GM18861 (cell line): ENCODE data around the gene CLTA.
"Not testable (repeated sequence)": the region's sequence is repeated elsewhere in the genome, so short reads cannot be mapped to it uniquely, and the experiment has no call there.

Source experiments
- ATAC-seq: cut with Tn5 transposase; IDR thresholded peaks from one replicate; pipeline ENCODE4 v1.9.1; 2021; ENCODE audit not compliant: unreplicated experiment

The CLTA gene

DNA sequence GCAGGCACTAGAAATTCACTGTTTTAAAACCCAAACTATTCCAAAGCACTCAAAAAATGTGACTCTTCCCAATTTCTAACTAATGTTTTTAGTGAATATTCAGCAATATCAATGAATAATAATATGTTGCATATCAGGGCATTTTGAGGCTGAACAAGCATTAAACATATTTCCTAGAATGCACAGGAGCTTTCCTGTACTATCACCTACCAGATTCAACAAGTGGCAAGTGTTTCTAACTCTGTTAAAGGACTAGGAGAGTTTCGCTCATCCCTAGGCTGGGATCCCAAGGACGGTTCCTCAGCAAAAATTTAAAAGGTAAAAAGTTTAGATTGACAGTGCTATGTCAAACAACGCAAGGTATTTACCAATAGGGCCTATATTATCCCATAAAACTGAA lies 46.5 kb downstream of the CLTA start:
- ATAC-seq = no peak

- not testable (repeated sequence) for ATAC-seq
These were observed 48.5 kb downstream of the CLTA start for GRCh38 chr9:36239205-36239604.

DNA sequence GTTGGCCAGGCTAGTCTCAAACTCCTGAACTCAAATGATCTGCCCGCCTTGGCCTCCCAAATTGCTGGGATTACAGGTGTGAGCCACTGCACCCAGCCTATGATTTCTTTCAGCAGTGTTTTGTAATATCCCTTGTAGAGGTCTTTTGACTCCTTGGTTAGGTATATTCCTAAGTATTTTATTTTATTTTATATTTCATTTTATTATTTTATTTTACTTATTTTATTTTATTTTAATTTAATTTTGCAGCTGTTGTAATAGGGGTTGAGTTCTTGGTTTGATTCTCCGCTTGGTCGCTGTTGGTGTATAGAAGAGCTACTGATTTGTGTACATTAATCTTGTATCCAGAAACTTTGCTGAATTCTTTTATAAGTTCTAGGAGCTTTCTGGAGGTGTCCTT lies 49.0 kb downstream of the CLTA start:
- not testable (repeated sequence) for ATAC-seq

DNA sequence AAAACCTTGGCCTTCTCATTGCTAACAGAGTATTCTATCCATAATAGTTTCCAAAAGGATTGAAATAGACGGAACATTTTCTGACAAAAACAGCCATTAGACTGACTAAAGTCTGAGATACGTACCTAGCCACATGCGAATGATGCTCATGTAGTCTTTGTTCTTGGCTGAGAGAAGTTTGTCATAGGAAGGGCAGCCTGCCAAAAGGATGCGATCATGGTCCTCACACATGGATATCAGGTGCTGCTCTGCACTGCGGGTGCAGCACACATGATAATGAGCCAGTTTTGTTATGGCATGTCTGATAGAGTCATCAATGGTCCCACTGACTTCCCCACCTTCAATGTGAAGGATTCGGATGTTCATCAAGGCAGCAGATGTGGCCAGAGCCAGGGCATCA lies 55.2 kb downstream of the CLTA start:
- no peak for ATAC-seq

- no peak for ATAC-seq
These were observed 56.6 kb downstream of the CLTA start for GRCh38 chr9:36247356-36247755.

- not testable (repeated sequence) for ATAC-seq
These were observed 57.3 kb downstream of the CLTA start for GRCh38 chr9:36248061-36248460.

DNA sequence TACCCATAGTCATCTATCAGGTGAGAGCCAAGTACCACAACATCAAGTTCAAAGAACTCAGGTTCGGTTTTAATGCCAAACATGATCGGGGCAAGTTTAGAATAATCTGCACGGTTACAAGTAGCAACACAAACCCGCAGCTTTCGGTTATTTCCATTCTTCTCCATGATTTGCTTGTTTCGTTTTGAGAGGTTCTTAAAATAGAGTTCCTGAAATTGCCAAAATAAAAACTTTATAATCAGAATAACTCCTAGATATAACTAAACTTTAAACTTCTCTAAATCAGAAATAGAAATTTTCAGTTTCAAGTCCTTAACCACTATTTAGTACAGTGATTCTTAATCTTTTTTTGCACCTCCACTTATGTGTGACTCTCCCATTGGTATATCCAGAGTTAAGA lies 58.5 kb downstream of the CLTA start:
- ATAC-seq = no peak

- ATAC-seq = no peak
These were observed 59.4 kb downstream of the CLTA start for GRCh38 chr9:36250079-36250478.

DNA sequence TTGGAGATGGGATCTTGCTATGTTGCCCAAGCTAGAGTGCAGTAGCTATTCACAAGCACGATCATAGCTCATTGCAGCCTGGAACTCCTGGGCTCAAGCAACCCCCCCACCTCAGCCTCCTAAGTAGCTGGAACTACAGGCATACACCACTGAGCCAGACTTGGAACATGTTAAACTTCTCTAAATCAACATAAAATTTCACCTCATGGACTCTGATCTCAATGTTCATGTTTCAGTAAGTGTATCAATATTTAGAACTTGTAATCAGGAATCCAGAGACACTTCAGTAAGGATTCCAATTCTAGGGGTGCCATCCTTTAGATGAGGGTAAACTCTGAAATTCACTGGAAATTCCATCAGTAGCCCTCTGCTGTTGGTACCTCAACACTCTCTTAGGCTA lies 60.7 kb downstream of the CLTA start:
- no peak for ATAC-seq

DNA sequence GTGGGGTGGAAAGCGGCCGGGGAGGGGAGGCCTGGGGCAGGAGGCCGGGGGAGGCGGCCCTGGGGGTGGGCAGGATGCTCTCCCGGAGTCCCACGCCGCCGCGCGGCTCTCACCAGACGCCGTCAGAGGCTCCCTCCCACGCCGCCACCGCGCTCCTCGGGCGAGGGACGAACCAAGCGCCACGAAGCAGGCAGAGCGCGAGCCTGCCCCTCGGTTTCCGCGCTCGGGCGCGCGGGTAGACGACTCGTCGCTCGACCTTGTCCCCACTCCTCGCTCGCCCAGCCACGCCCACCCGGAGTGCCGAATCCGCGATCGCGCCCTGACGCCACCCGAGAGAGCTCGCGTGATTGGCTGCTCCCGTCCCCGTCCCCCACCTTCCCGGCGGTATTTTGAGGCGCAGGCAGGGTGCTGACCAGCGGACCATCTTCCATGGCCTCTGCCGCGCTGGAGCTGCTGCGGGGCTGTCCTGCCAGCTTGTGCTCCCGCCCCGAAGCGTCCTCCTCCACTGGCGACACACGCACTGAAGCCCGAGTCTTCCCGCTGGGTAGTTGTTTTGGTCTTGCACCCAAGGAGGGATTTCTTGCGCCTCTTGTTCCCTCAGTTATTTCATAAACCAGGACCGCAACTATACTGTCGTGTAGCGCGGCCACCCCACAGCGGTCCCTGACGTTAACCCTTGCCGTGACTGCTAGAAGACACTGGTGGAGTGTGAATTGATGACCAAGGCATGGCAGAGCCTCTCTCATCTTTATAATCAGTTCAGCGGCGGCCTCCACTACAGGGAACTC lies 67.7 kb downstream of the CLTA start, which contains the start of gene GNE:
Gene GNE (minus strand): TSS at position 241 of the 788 bp plus-strand sequence. CDS start 9,093 bp downstream, outside the sequence.
- ATAC-seq = peak; percentile 84

DNA sequence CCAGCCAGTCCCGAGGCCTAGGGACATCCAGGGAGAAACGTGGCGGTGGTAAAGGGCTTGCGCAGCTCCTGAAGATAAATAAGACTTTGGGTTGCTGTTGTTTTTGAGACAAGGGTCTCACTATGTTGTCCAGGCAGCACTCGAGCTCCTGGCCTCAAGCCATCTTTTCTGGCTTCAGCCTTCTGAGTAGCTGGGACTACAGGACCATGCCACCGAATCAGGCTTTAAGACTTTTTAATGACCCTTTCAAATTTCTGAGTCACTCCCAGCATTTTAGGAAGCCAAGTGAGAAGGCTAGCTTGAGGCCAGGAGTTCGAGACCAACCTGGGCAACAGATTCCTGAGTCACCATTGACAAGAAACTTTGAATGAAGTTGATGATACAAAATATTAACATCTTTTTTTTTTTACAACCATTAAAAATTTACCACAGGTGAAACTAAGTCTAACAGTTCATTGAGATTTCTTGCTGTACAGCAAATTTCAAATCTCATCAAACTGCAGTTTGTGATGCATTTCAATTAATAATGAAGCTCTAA lies 68.3 kb downstream of the CLTA start:
- no peak for ATAC-seq
